GM23338 (cell line): Measurements from ENCODE around the gene CBFA2T3. TPM values are rescaled to one million over a fixed set of nuclear protein-coding genes. Genes with fewer than 3 reads are reported as not detected.

Source experiments
- ATAC-seq: fragments of 200-7000 bp; cut with Tn5 transposase; 3 replicates; pipeline ENCODE4 v1.9.1; 2020
- DNase-seq: peaks from one replicate; pipeline ENCODE4 v3.0.0-alpha.2; 2015; ENCODE audit warnings: low spot score
- H2AFZ ChIP-seq: fragments of 200-600 bp; sonication (generic); 2 replicates; pipeline ENCODE4 v1.8.0; 2016; ENCODE audit warnings: antibody characterized with exemption, mild to moderate bottlenecking, moderate library complexity
- H3F3A ChIP-seq: fragments of 200-600 bp; sonication (generic); replicated peaks from 2 replicates; pipeline ENCODE4 v1.8.0; 2017; ENCODE audit warnings: antibody characterized with exemption, mixed run types, low read depth
- H3K27ac ChIP-seq: fragments of 200-600 bp; sonication (generic); 2 replicates; pipeline ENCODE4 v1.6.1; 2016; ENCODE audit warnings: low read depth
- H3K27me3 ChIP-seq: fragments of 200-600 bp; sonication (generic); 2 replicates; pipeline ENCODE4 v1.8.0; 2016; ENCODE audit warnings: mild to moderate bottlenecking, mixed run types, moderate library complexity; ENCODE audit not compliant: insufficient read depth
- H3K36me3 ChIP-seq: fragments of 200-600 bp; sonication (generic); 2 replicates; pipeline ENCODE4 v1.8.0; 2016; ENCODE audit warnings: mild to moderate bottlenecking; ENCODE audit not compliant: insufficient read depth
- H3K4me1 ChIP-seq: fragments of 200-600 bp; sonication (generic); 2 replicates; pipeline ENCODE4 v1.8.0; 2016; ENCODE audit warnings: mild to moderate bottlenecking, moderate library complexity; ENCODE audit not compliant: insufficient read depth
- H3K4me2 ChIP-seq: fragments of 200-600 bp; sonication (generic); 2 replicates; pipeline ENCODE4 v1.7.1; 2017; ENCODE audit warnings: mixed run types
- H3K4me3 ChIP-seq: fragments of 200-600 bp; sonication (generic); 2 replicates; pipeline ENCODE4 v1.6.1; 2016; ENCODE audit warnings: mixed run types
- H3K79me2 ChIP-seq: fragments of 200-600 bp; sonication (generic); replicated peaks from 2 replicates; pipeline ENCODE4 v1.8.0; 2017; ENCODE audit warnings: mild to moderate bottlenecking; ENCODE audit not compliant: insufficient read depth
- H3K9me2 ChIP-seq: fragments of 200-600 bp; sonication (generic); 2 replicates; pipeline ENCODE4 v1.8.0; 2017; ENCODE audit not compliant: insufficient read depth
- H4K20me1 ChIP-seq: fragments of 200-600 bp; sonication (generic); replicated peaks from 2 replicates; pipeline ENCODE4 v1.8.0; 2017; ENCODE audit warnings: mild to moderate bottlenecking; ENCODE audit not compliant: insufficient read depth
- H3K27ac Mint-ChIP-seq: 2 replicates; pipeline ENCODE4 v1.8.0; 2020; ENCODE audit warnings: inconsistent platforms, mild to moderate bottlenecking, moderate library complexity, mixed read lengths
- H3K27me3 Mint-ChIP-seq: 3 replicates; pipeline ENCODE4 v1.8.0; 2022; ENCODE audit warnings: low read depth, mild to moderate bottlenecking, moderate library complexity, mixed read lengths, inconsistent platforms; ENCODE audit not compliant: insufficient read depth, poor library complexity
- H3K36me3 Mint-ChIP-seq: 3 replicates; pipeline ENCODE4 v1.8.0; 2021; ENCODE audit warnings: low read depth, mild to moderate bottlenecking, inconsistent platforms, moderate library complexity, mixed read lengths
- H3K4me1 Mint-ChIP-seq: 3 replicates; pipeline ENCODE4 v1.8.0; 2020; ENCODE audit warnings: mild to moderate bottlenecking, inconsistent platforms, mixed read lengths
- H3K4me3 Mint-ChIP-seq: 3 replicates; pipeline ENCODE4 v1.8.0; 2021; ENCODE audit warnings: moderate library complexity, mild to moderate bottlenecking, inconsistent platforms, mixed read lengths
- H3K9me3 Mint-ChIP-seq: 3 replicates; pipeline ENCODE4 v1.8.0; 2020; ENCODE audit warnings: moderate library complexity, mild to moderate bottlenecking, inconsistent platforms, mixed read lengths
- CREB1 ChIP-seq: fragments of 250-450 bp; sonication (Bioruptor Pico); IDR thresholded peaks from 2 replicates; pipeline ENCODE4 v1.5.0; 2020; ENCODE audit warnings: low read depth, mild to moderate bottlenecking, moderate library complexity
- EZH2 ChIP-seq: fragments of 200-600 bp; sonication (generic); IDR thresholded peaks from one replicate; pipeline ENCODE4 v1.8.0; 2017; ENCODE audit warnings: antibody characterized with exemption, mild to moderate bottlenecking, low read depth; ENCODE audit not compliant: unreplicated experiment
- EZH2phosphoT487 ChIP-seq: fragments of 200-600 bp; sonication (generic); IDR thresholded peaks from one replicate; pipeline ENCODE4 v1.8.1; 2018; ENCODE audit warnings: antibody characterized with exemption; ENCODE audit not compliant: unreplicated experiment
- JUNB ChIP-seq: IDR thresholded peaks from one replicate; pipeline ENCODE4 v1.6.1; 2016; ENCODE audit warnings: antibody characterized with exemption; ENCODE audit not compliant: unreplicated experiment
- NANOG ChIP-seq: IDR thresholded peaks from 2 replicates; pipeline ENCODE4 v1.6.1; 2016; ENCODE audit warnings: antibody characterized with exemption, borderline replicate concordance
- POLR2AphosphoS5 ChIP-seq: IDR thresholded peaks from 2 replicates; pipeline ENCODE4 v1.6.1; 2016; ENCODE audit warnings: antibody characterized with exemption, low read depth
- STAT1 ChIP-seq: IDR thresholded peaks from one replicate; pipeline ENCODE4 v1.6.1; 2016; ENCODE audit warnings: antibody characterized with exemption; ENCODE audit not compliant: unreplicated experiment
- ZNF114 ChIP-seq: fragments of 250-450 bp; sonication (Bioruptor Pico); IDR thresholded peaks from 2 replicates; pipeline ENCODE4 v1.5.0; 2020; ENCODE audit warnings: mild to moderate bottlenecking, moderate library complexity
- ZNF331 ChIP-seq: fragments of 250-450 bp; sonication (Bioruptor Pico); IDR thresholded peaks from 2 replicates; pipeline ENCODE4 v1.5.0; 2020; ENCODE audit warnings: low read depth, mild to moderate bottlenecking, moderate library complexity
- polyA plus RNA-seq: library from polyadenylated mRNA; unstranded; fragments of >200 nt; fragmentation: Nextera tagmentation; extraction: Ambion mirVana; gene quantifications from 2 replicates; pipeline ENCODE4 v1.2.1, GENCODE V29; 2016
- total RNA-seq: library from RNA; depleted of rRNA; stranded (reverse); fragments of >200 nt; shearing (Covaris generic); gene quantifications from 2 replicates; pipeline ENCODE4 v1.2.3, GENCODE V29; 2014
- TF ChIP-seq, protein P1 (sequence below): IDR thresholded peaks from one replicate; pipeline ENCODE4 v1.6.1; 2018; ENCODE audit warnings: antibody characterized with exemption; ENCODE audit not compliant: unreplicated experiment
- TF ChIP-seq, protein P2 (sequence below): fragments of 250-450 bp; sonication (Bioruptor Pico); IDR thresholded peaks from 2 replicates; pipeline ENCODE4 v1.5.0; 2020; ENCODE audit warnings: mild to moderate bottlenecking, moderate library complexity
- TF ChIP-seq, protein P3 (sequence below): IDR thresholded peaks from 2 replicates; pipeline ENCODE4 v1.6.1; 2016; ENCODE audit warnings: antibody characterized with exemption
- TF ChIP-seq, protein P4 (sequence below), 2 experiments: fragments of 200-600 bp in 1 of 2; sonication (generic) in 1 of 2; conservative IDR thresholded peaks; 2 replicates each; pipeline versions ENCODE4 v1.5.1 to v1.6.1; 2016 to 2017; ENCODE audit warnings: antibody characterized with exemption in 2 of 2, low read depth in 2 of 2, mild to moderate bottlenecking in 2 of 2, moderate library complexity in 1 of 2

The CBFA2T3 gene
- total and polyA plus RNA-seq, 2 experiments from 2014 or later = 0.87 to 1.5 TPM

DNA sequence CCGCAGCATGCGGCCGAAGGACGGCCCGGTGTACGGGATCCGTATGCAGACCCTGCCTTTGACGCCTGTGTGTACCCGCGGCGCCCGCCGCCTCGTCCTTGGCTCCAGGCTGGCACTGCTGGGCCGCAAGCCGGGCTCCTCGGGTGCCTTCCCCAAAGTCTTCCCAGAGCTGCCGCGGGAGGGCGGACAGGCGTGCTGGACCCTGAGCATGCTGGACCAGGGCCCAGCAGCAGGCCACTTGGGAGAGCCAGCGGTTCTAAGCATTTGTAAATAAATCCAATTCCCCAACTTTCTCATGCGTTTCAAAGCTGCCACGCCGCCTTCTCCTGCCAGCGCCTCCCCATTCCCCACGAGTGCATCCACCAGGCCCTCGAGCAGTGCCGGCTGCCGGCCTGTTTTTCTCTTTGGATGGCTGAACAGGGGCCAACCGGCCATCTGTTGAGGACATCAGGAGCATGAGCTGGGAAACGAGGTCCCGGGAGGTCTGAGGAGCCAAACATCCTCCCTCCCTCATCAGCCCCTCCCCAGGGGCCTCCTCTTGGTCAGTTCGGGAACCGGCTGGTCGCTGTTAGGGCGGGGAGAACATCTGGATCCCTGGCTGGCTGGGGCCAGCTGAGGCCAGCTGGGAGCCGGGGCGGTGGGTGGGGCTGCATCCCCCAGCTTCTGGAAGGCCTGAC is 90.0 kb downstream of the CBFA2T3 start:
- H3F3A ChIP-seq = no peaks in the 10 kb centered on the region
- H3K4me2 ChIP-seq = no peak overlapping the region
- no peaks in the 10 kb centered on the region for H3K4me1 ChIP-seq
- H3K27ac Mint-ChIP-seq = no peak overlapping the region; the same call in 1 of the 2 replicates
- peaks cover 8% of the 10 kb centered on the region for H3K9me3 Mint-ChIP-seq
- peaks cover 3% of the 10 kb centered on the region; the same call in 1 of the 3 replicates for H3K36me3 Mint-ChIP-seq
- peaks cover 19% of the 10 kb centered on the region for H3K27me3 Mint-ChIP-seq
- no peak overlapping the region for H2AFZ ChIP-seq
- H3K4me3 Mint-ChIP-seq = no peak overlapping the region
- H3K36me3 ChIP-seq = no peaks in the 10 kb centered on the region
- TF ChIP-seq, protein P1, sequence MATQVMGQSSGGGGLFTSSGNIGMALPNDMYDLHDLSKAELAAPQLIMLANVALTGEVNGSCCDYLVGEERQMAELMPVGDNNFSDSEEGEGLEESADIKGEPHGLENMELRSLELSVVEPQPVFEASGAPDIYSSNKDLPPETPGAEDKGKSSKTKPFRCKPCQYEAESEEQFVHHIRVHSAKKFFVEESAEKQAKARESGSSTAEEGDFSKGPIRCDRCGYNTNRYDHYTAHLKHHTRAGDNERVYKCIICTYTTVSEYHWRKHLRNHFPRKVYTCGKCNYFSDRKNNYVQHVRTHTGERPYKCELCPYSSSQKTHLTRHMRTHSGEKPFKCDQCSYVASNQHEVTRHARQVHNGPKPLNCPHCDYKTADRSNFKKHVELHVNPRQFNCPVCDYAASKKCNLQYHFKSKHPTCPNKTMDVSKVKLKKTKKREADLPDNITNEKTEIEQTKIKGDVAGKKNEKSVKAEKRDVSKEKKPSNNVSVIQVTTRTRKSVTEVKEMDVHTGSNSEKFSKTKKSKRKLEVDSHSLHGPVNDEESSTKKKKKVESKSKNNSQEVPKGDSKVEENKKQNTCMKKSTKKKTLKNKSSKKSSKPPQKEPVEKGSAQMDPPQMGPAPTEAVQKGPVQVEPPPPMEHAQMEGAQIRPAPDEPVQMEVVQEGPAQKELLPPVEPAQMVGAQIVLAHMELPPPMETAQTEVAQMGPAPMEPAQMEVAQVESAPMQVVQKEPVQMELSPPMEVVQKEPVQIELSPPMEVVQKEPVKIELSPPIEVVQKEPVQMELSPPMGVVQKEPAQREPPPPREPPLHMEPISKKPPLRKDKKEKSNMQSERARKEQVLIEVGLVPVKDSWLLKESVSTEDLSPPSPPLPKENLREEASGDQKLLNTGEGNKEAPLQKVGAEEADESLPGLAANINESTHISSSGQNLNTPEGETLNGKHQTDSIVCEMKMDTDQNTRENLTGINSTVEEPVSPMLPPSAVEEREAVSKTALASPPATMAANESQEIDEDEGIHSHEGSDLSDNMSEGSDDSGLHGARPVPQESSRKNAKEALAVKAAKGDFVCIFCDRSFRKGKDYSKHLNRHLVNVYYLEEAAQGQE = no peak
- TF ChIP-seq NANOG = no peak
- no peak for TF ChIP-seq CREB1 (CRISPR knock-in tag)
- no peak for TF ChIP-seq STAT1
- no peak for TF ChIP-seq ZNF331 (CRISPR knock-in tag)
- TF ChIP-seq POLR2AphosphoS5 = no peak
- no peak for TF ChIP-seq ZNF114 (CRISPR knock-in tag)
- TF ChIP-seq, protein P2, sequence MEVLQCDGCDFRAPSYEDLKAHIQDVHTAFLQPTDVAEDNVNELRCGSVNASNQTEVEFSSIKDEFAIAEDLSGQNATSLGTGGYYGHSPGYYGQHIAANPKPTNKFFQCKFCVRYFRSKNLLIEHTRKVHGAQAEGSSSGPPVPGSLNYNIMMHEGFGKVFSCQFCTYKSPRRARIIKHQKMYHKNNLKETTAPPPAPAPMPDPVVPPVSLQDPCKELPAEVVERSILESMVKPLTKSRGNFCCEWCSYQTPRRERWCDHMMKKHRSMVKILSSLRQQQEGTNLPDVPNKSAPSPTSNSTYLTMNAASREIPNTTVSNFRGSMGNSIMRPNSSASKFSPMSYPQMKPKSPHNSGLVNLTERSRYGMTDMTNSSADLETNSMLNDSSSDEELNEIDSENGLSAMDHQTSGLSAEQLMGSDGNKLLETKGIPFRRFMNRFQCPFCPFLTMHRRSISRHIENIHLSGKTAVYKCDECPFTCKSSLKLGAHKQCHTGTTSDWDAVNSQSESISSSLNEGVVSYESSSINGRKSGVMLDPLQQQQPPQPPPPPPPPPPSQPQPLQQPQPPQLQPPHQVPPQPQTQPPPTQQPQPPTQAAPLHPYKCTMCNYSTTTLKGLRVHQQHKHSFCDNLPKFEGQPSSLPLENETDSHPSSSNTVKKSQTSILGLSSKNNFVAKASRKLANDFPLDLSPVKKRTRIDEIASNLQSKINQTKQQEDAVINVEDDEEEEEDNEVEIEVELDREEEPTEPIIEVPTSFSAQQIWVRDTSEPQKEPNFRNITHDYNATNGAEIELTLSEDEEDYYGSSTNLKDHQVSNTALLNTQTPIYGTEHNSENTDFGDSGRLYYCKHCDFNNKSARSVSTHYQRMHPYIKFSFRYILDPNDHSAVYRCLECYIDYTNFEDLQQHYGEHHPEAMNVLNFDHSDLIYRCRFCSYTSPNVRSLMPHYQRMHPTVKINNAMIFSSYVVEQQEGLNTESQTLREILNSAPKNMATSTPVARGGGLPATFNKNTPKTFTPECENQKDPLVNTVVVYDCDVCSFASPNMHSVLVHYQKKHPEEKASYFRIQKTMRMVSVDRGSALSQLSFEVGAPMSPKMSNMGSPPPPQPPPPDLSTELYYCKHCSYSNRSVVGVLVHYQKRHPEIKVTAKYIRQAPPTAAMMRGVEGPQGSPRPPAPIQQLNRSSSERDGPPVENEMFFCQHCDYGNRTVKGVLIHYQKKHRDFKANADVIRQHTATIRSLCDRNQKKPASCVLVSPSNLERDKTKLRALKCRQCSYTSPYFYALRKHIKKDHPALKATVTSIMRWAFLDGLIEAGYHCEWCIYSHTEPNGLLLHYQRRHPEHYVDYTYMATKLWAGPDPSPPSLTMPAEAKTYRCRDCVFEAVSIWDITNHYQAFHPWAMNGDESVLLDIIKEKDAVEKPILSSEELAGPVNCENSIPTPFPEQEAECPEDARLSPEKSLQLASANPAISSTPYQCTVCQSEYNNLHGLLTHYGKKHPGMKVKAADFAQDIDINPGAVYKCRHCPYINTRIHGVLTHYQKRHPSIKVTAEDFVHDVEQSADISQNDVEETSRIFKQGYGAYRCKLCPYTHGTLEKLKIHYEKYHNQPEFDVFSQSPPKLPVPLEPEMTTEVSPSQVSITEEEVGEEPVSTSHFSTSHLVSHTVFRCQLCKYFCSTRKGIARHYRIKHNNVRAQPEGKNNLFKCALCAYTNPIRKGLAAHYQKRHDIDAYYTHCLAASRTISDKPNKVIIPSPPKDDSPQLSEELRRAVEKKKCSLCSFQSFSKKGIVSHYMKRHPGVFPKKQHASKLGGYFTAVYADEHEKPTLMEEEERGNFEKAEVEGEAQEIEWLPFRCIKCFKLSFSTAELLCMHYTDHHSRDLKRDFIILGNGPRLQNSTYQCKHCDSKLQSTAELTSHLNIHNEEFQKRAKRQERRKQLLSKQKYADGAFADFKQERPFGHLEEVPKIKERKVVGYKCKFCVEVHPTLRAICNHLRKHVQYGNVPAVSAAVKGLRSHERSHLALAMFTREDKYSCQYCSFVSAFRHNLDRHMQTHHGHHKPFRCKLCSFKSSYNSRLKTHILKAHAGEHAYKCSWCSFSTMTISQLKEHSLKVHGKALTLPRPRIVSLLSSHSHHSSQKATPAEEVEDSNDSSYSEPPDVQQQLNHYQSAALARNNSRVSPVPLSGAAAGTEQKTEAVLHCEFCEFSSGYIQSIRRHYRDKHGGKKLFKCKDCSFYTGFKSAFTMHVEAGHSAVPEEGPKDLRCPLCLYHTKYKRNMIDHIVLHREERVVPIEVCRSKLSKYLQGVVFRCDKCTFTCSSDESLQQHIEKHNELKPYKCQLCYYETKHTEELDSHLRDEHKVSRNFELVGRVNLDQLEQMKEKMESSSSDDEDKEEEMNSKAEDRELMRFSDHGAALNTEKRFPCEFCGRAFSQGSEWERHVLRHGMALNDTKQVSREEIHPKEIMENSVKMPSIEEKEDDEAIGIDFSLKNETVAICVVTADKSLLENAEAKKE (CRISPR knock-in tag) = no peak
- TF ChIP-seq EZH2 = no peak
- TF ChIP-seq JUNB = no peak
- TF ChIP-seq, protein P3, sequence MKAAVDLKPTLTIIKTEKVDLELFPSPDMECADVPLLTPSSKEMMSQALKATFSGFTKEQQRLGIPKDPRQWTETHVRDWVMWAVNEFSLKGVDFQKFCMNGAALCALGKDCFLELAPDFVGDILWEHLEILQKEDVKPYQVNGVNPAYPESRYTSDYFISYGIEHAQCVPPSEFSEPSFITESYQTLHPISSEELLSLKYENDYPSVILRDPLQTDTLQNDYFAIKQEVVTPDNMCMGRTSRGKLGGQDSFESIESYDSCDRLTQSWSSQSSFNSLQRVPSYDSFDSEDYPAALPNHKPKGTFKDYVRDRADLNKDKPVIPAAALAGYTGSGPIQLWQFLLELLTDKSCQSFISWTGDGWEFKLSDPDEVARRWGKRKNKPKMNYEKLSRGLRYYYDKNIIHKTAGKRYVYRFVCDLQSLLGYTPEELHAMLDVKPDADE = no peak
- TF ChIP-seq EZH2phosphoT487 = no peak
- TF ChIP-seq, protein P4, sequence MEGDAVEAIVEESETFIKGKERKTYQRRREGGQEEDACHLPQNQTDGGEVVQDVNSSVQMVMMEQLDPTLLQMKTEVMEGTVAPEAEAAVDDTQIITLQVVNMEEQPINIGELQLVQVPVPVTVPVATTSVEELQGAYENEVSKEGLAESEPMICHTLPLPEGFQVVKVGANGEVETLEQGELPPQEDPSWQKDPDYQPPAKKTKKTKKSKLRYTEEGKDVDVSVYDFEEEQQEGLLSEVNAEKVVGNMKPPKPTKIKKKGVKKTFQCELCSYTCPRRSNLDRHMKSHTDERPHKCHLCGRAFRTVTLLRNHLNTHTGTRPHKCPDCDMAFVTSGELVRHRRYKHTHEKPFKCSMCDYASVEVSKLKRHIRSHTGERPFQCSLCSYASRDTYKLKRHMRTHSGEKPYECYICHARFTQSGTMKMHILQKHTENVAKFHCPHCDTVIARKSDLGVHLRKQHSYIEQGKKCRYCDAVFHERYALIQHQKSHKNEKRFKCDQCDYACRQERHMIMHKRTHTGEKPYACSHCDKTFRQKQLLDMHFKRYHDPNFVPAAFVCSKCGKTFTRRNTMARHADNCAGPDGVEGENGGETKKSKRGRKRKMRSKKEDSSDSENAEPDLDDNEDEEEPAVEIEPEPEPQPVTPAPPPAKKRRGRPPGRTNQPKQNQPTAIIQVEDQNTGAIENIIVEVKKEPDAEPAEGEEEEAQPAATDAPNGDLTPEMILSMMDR (conservative IDR thresholded peaks at IDR 0.05; ENCODE audit: low read depth in 2 of 2) = no peak
- H3K9me2 ChIP-seq = no peaks in the 10 kb centered on the region
- H3K27ac ChIP-seq = no peak overlapping the region
- no peaks in the 10 kb centered on the region for H3K27me3 ChIP-seq
- ATAC-seq = no peak
- H3K4me1 Mint-ChIP-seq = peaks cover 2% of the 10 kb centered on the region; the same call in 1 of the 3 replicates
- no peaks in the 10 kb centered on the region for H4K20me1 ChIP-seq
- no peak for DNase-seq
- H3K4me3 ChIP-seq = no peak overlapping the region
- H3K79me2 ChIP-seq = no peaks in the 10 kb centered on the region
